Activated T-cell treated with anti-CD3 and anti-CD28 coated beads, Interleukin-2, amount 50 U/mL, for 24 hours (primary cell): Measurements from ENCODE around the gene SEPTIN8.

Experiments used
- DNase-seq: peaks from one replicate; pipeline ENCODE4 v3.0.0-alpha.2; 2020
- H3K27ac Mint-ChIP-seq: 2 replicates; pipeline ENCODE4 v1.8.0; 2020; ENCODE audit warnings: mild to moderate bottlenecking, mixed read lengths
- H3K27me3 Mint-ChIP-seq: 2 replicates; pipeline ENCODE4 v1.8.0; 2020; ENCODE audit warnings: mixed read lengths
- H3K36me3 Mint-ChIP-seq: 2 replicates; pipeline ENCODE4 v1.8.0; 2020; ENCODE audit warnings: low read depth, mixed read lengths
- H3K4me1 Mint-ChIP-seq: 2 replicates; pipeline ENCODE4 v1.8.0; 2020; ENCODE audit warnings: low read depth, mixed read lengths
- H3K4me3 Mint-ChIP-seq: 2 replicates; pipeline ENCODE4 v1.8.0; 2020; ENCODE audit warnings: mild to moderate bottlenecking, moderate library complexity, mixed read lengths
- H3K9me3 Mint-ChIP-seq: 2 replicates; pipeline ENCODE4 v1.8.0; 2020; ENCODE audit warnings: mixed read lengths

Gene SEPTIN8

GRCh38 chr5:132777209-132778069, at the start of gene SEPTIN8:
Gene SEPTIN8 (minus strand): TSS chr5:132777239. CDS start chr5:132777137, 102 bp downstream.
- peak within 1 kb of the TSS; percentile 75 for H3K4me3 Mint-ChIP-seq
- H3K4me1 Mint-ChIP-seq: peaks cover 10% of the 10 kb centered on the region
- H3K27ac Mint-ChIP-seq: peak within 1 kb of the TSS; percentile 50
- H3K36me3 Mint-ChIP-seq: no peaks in the 10 kb centered on the region
- peaks cover 31% of the 10 kb centered on the region for H3K27me3 Mint-ChIP-seq
- no peaks in the 10 kb centered on the region for H3K9me3 Mint-ChIP-seq
- peak; percentile 72 for DNase-seq

GRCh38 chr5:132826424-132827082, 49.5 kb upstream of the SEPTIN8 start:
- no peak for DNase-seq
- no peak overlapping the region for H3K27ac Mint-ChIP-seq
- no peaks in the 10 kb centered on the region for H3K9me3 Mint-ChIP-seq
- H3K4me1 Mint-ChIP-seq: peaks cover 18% of the 10 kb centered on the region
- no peaks in the 10 kb centered on the region for H3K36me3 Mint-ChIP-seq
- H3K4me3 Mint-ChIP-seq: peak overlapping the region; percentile 20
- peaks cover 76% of the 10 kb centered on the region for H3K27me3 Mint-ChIP-seq

- peak overlapping the region; percentile 20 for H3K4me3 Mint-ChIP-seq
- H3K9me3 Mint-ChIP-seq: no peaks in the 10 kb centered on the region
- H3K4me1 Mint-ChIP-seq: peaks cover 14% of the 10 kb centered on the region
- no peaks in the 10 kb centered on the region for H3K36me3 Mint-ChIP-seq
- DNase-seq: no peak
- no peak overlapping the region for H3K27ac Mint-ChIP-seq
- H3K27me3 Mint-ChIP-seq: peaks cover 74% of the 10 kb centered on the region
Measured at GRCh38 chr5:132825834-132826391, 48.9 kb upstream of the SEPTIN8 start.

GRCh38 chr5:132825033-132825833, 48.2 kb upstream of the SEPTIN8 start:
- H3K4me1 Mint-ChIP-seq: peaks cover 16% of the 10 kb centered on the region
- H3K4me3 Mint-ChIP-seq: no peak overlapping the region

GRCh38 chr5:132824426-132824825, 47.4 kb upstream of the SEPTIN8 start:
- H3K27ac Mint-ChIP-seq: no peak overlapping the region
- peaks cover 74% of the 10 kb centered on the region for H3K27me3 Mint-ChIP-seq
- H3K36me3 Mint-ChIP-seq: no peaks in the 10 kb centered on the region
- DNase-seq: no peak
- H3K4me1 Mint-ChIP-seq: peaks cover 16% of the 10 kb centered on the region
- no peaks in the 10 kb centered on the region for H3K9me3 Mint-ChIP-seq
- H3K4me3 Mint-ChIP-seq: peak overlapping the region; percentile 20

More at GRCh38 chr5:132825033-132825833, 48.2 kb upstream of the SEPTIN8 start:
- H3K9me3 Mint-ChIP-seq: no peaks in the 10 kb centered on the region
- H3K27me3 Mint-ChIP-seq: peaks cover 74% of the 10 kb centered on the region
- no peaks in the 10 kb centered on the region for H3K36me3 Mint-ChIP-seq
- DNase-seq: peak; percentile 50
- no peak overlapping the region for H3K27ac Mint-ChIP-seq

GRCh38 chr5:132823481-132824050, 46.5 kb upstream of the SEPTIN8 start:
- Mint-ChIP-seq H3K27ac (no peak overlapping the region), H3K36me3 (no peaks in the 10 kb centered on the region), H3K4me3 (no peak overlapping the region), H3K27me3 (peaks cover 74% of the 10 kb centered on the region), H3K9me3 (no peaks in the 10 kb centered on the region), H3K4me1 (peaks cover 15% of the 10 kb centered on the region)
- DNase-seq: no peak

GRCh38 chr5:132822650-132823480, 45.8 kb upstream of the SEPTIN8 start:
- no peaks in the 10 kb centered on the region for H3K36me3 Mint-ChIP-seq
- peak; percentile 51 for DNase-seq
- no peak overlapping the region for H3K4me3 Mint-ChIP-seq
- H3K4me1 Mint-ChIP-seq: peaks cover 15% of the 10 kb centered on the region
- H3K9me3 Mint-ChIP-seq: no peaks in the 10 kb centered on the region
- no peak overlapping the region for H3K27ac Mint-ChIP-seq
- H3K27me3 Mint-ChIP-seq: peaks cover 67% of the 10 kb centered on the region

- Mint-ChIP-seq H3K4me3 (no peak overlapping the region), H3K9me3 (no peaks in the 10 kb centered on the region), H3K4me1 (peaks cover 12% of the 10 kb centered on the region), H3K27me3 (peaks cover 56% of the 10 kb centered on the region), H3K27ac (no peak overlapping the region), H3K36me3 (no peaks in the 10 kb centered on the region)
- DNase-seq: no peak
Measured at GRCh38 chr5:132821791-132822190, 44.8 kb upstream of the SEPTIN8 start.

- H3K9me3 Mint-ChIP-seq: no peaks in the 10 kb centered on the region
- peaks cover 12% of the 10 kb centered on the region for H3K4me1 Mint-ChIP-seq
- no peak overlapping the region for H3K4me3 Mint-ChIP-seq
- no peak for DNase-seq
- H3K36me3 Mint-ChIP-seq: no peaks in the 10 kb centered on the region
- no peak overlapping the region for H3K27ac Mint-ChIP-seq
- peaks cover 52% of the 10 kb centered on the region for H3K27me3 Mint-ChIP-seq
Measured at GRCh38 chr5:132821350-132821749, 44.3 kb upstream of the SEPTIN8 start.

GRCh38 chr5:132820162-132820754, 43.2 kb upstream of the SEPTIN8 start:
- H3K27me3 Mint-ChIP-seq: peaks cover 48% of the 10 kb centered on the region
- peak; percentile 90 for DNase-seq
- H3K4me3 Mint-ChIP-seq: peak overlapping the region; percentile 38
- H3K9me3 Mint-ChIP-seq: no peaks in the 10 kb centered on the region
- no peak overlapping the region for H3K27ac Mint-ChIP-seq
- H3K4me1 Mint-ChIP-seq: peaks cover 12% of the 10 kb centered on the region
- H3K36me3 Mint-ChIP-seq: no peaks in the 10 kb centered on the region

GRCh38 chr5:132819468-132819867, 42.4 kb upstream of the SEPTIN8 start:
- Mint-ChIP-seq H3K9me3 (no peaks in the 10 kb centered on the region), H3K4me1 (peaks cover 12% of the 10 kb centered on the region), H3K27ac (no peak overlapping the region), H3K4me3 (peak overlapping the region; percentile 39), H3K27me3 (peaks cover 45% of the 10 kb centered on the region), H3K36me3 (no peaks in the 10 kb centered on the region)
- peak; percentile 45 for DNase-seq

GRCh38 chr5:132817011-132817410, 40.0 kb upstream of the SEPTIN8 start:
- H3K36me3 Mint-ChIP-seq: no peaks in the 10 kb centered on the region
- peaks cover 19% of the 10 kb centered on the region for H3K4me1 Mint-ChIP-seq
- H3K27me3 Mint-ChIP-seq: peaks cover 44% of the 10 kb centered on the region
- DNase-seq: no peak
- H3K4me3 Mint-ChIP-seq: no peak overlapping the region
- H3K9me3 Mint-ChIP-seq: no peaks in the 10 kb centered on the region
- no peak overlapping the region for H3K27ac Mint-ChIP-seq

- Mint-ChIP-seq H3K36me3 (no peaks in the 10 kb centered on the region), H3K9me3 (no peaks in the 10 kb centered on the region), H3K27me3 (peaks cover 44% of the 10 kb centered on the region), H3K27ac (no peak overlapping the region), H3K4me1 (peaks cover 19% of the 10 kb centered on the region), H3K4me3 (no peak overlapping the region)
- no peak for DNase-seq
Measured at GRCh38 chr5:132816554-132816953, 39.5 kb upstream of the SEPTIN8 start.
